K562 (cell line): ENCODE measurements around the gene TAF3. TPM values are rescaled to one million over a fixed set of nuclear protein-coding genes. Genes with fewer than 3 reads are reported as not detected.

ENCODE experiments used
- ATAC-seq: fragments of 200-7000 bp; cut with Tn5 transposase; 3 replicates; pipeline ENCODE4 v1.9.1; 2020; ENCODE audit warnings: moderate library complexity
- BruUV-seq: library from RNA; stranded (reverse); fragments of 400-500 nt; replicated peaks from 2 replicates; lab custom pipeline; 2021; lab: Mats Ljungman, UMichigan
- CTCF ChIA-PET: fragments of 300-600 bp; formaldehyde crosslinking; extraction: SDS; loops from one replicate; lab custom pipeline; 2021; ENCODE audit warnings: low intra/inter-chr PET ratio; lab: Yijun Ruan, JAX
- POLR2A ChIA-PET: fragments of 300-600, 350-650 bp; sonication (Branson Sonifier 250); formaldehyde crosslinking; extraction: SDS; loops from one replicate; lab custom pipeline; 2021; ENCODE audit warnings: antibody characterized with exemption, inconsistent platforms; lab: Yijun Ruan, JAX
- DNase-seq, 4 experiments: peaks; one replicate each; pipeline versions ENCODE4 v3.0.0 to v3.0.0-alpha.2; 2011 to 2018; ENCODE audit warnings: low spot score in 3 of 4, mixed read lengths in 3 of 4; ENCODE audit errors: extremely low read depth in 1 of 4
- FAIRE-seq: peaks from 2 replicates; lab custom pipeline; 2011; peaks lifted over from hg19 to GRCh38; lab: Jason Lieb, UNC
- H2AFZ ChIP-seq: 2 replicates; pipeline ENCODE4 v1.6.0; 2011; ENCODE audit warnings: low read depth, low read length, control low read depth, inconsistent platforms
- H3K27ac ChIP-seq: fragments of 200-600 bp; 3 replicates; pipeline ENCODE4 v1.8.0; 2011; ENCODE audit warnings: low read depth, mild to moderate bottlenecking, control low read depth, inconsistent platforms, low read length, moderate library complexity, mixed read lengths; ENCODE audit errors: extremely low read depth
- H3K27me3 ChIP-seq, 2 experiments: fragments of 300-600 bp in 1 of 2; 2 replicates in 1 of 2; 3 replicates in 1 of 2; pipeline versions ENCODE4 v1.6.0 to v1.8.0; 2011; ENCODE audit warnings: inconsistent platforms in 2 of 2, low read length in 2 of 2, mild to moderate bottlenecking in 1 of 2, mixed read lengths in 1 of 2, moderate library complexity in 1 of 2; ENCODE audit not compliant: control insufficient read depth in 2 of 2, insufficient read depth in 2 of 2
- H3K36me3 ChIP-seq: fragments of 300-600 bp; 3 replicates; pipeline ENCODE4 v1.8.0; 2011; ENCODE audit warnings: mild to moderate bottlenecking, low read length, inconsistent platforms; ENCODE audit not compliant: control insufficient read depth, insufficient read depth
- H3K4me1 ChIP-seq, 2 experiments: fragments of 200-600 bp in 1 of 2; replicated peaks in 1 of 2; 2 replicates in 1 of 2; 3 replicates in 1 of 2; pipeline versions ENCODE4 v1.5.1 to v1.8.0; 2011; ENCODE audit warnings: inconsistent platforms in 2 of 2, low read length in 2 of 2, mild to moderate bottlenecking in 1 of 2, mixed read lengths in 1 of 2, moderate library complexity in 1 of 2; ENCODE audit not compliant: control insufficient read depth in 2 of 2, insufficient read depth in 2 of 2
- H3K4me2 ChIP-seq: 2 replicates; pipeline ENCODE4 v1.6.1; 2011; ENCODE audit warnings: low read length, control low read depth, inconsistent platforms, mixed read lengths; ENCODE audit not compliant: insufficient read depth
- H3K4me3 ChIP-seq: fragments of 200-600 bp; sonication (generic), shearing (Covaris generic); 2 replicates; pipeline ENCODE4 v1.5.1; 2016; ENCODE audit warnings: control low read depth, inconsistent platforms
- H3K79me2 ChIP-seq: fragments of 200-600 bp; 3 replicates; pipeline ENCODE4 v1.8.0; 2011; ENCODE audit warnings: low read length, inconsistent platforms; ENCODE audit not compliant: control insufficient read depth, insufficient read depth
- H3K9ac ChIP-seq, 2 experiments: 2 replicates each; pipeline versions ENCODE4 v1.6.0 to v1.6.1; 2011; ENCODE audit warnings: low read depth in 2 of 2, low read length in 2 of 2, control low read depth in 1 of 2, inconsistent platforms in 1 of 2, mild to moderate bottlenecking in 1 of 2, mixed read lengths in 1 of 2; ENCODE audit not compliant: insufficient read depth in 1 of 2
- H3K9me1 ChIP-seq: one replicate; pipeline ENCODE4 v1.6.0; 2011; ENCODE audit warnings: inconsistent platforms, mild to moderate bottlenecking, low read length, moderate library complexity; ENCODE audit not compliant: control insufficient read depth, insufficient read depth
- H3K9me3 ChIP-seq: replicated peaks from 2 replicates; pipeline ENCODE4 v1.5.1; 2011; ENCODE audit warnings: low read depth, low read length, inconsistent platforms; ENCODE audit not compliant: control insufficient read depth, insufficient read depth
- H4K20me1 ChIP-seq: replicated peaks from 2 replicates; pipeline ENCODE4 v1.6.1; 2011; ENCODE audit warnings: low read length, inconsistent platforms, mixed read lengths; ENCODE audit not compliant: control insufficient read depth, insufficient read depth
- BRCA1 ChIP-seq, 2 experiments: fragments of 450-650 bp in 1 of 2; sonication (generic) in 1 of 2; formaldehyde crosslinking in 1 of 2; IDR thresholded peaks; 2 replicates each; pipeline versions ENCODE4 v1.5.0 to v1.6.1; 2017 to 2020; ENCODE audit warnings: mild to moderate bottlenecking in 1 of 2, missing genetic modification reagents in 1 of 2
- JUND ChIP-seq, 2 experiments: IDR thresholded peaks; 2 replicates in 1 of 2; 3 replicates in 1 of 2; pipeline ENCODE4 v1.6.1; 2011; ENCODE audit warnings: borderline replicate concordance in 2 of 2, low read depth in 2 of 2, low read length in 2 of 2, improper control_type of control experiment in 1 of 2, missing biosample characterization in 1 of 2, missing genetic modification characterization in 1 of 2, missing genetic modification reagents in 1 of 2
- KHSRP ChIP-seq: fragments of 450-650 bp; IDR thresholded peaks from 2 replicates; pipeline ENCODE4 v1.6.1; 2017
- LARP7 ChIP-seq: fragments of 450-650 bp; IDR thresholded peaks from 2 replicates; pipeline ENCODE4 v1.6.1; 2016
- MEF2A ChIP-seq: IDR thresholded peaks from 2 replicates; pipeline ENCODE4 v1.6.1; 2011; ENCODE audit warnings: low read depth, mild to moderate bottlenecking, low read length, moderate library complexity; ENCODE audit not compliant: control insufficient read depth
- NUFIP1 ChIP-seq: fragments of 450-650 bp; IDR thresholded peaks from 2 replicates; pipeline ENCODE4 v1.6.1; 2018; ENCODE audit not compliant: partially characterized antibody
- RBBP5 ChIP-seq: fragments of 200-600 bp; sonication (generic); IDR thresholded peaks from 2 replicates; pipeline ENCODE4 v1.6.1; 2012; ENCODE audit warnings: borderline replicate concordance, mild to moderate bottlenecking, low read length, control low read depth, inconsistent platforms; ENCODE audit not compliant: insufficient read depth, poor library complexity, severe bottlenecking
- SMAD1 ChIP-seq: fragments of 150-350 bp; IDR thresholded peaks from 2 replicates; pipeline ENCODE4 v1.6.1; 2014; ENCODE audit warnings: low read length, low read depth; ENCODE audit not compliant: partially characterized antibody
- SREBF2 ChIP-seq: sonication (generic); formaldehyde crosslinking; IDR thresholded peaks from 2 replicates; pipeline ENCODE4 v1.4.0; 2020; ENCODE audit warnings: mild to moderate bottlenecking, missing genetic modification reagents
- XRCC3 ChIP-seq: fragments of 450-650 bp; IDR thresholded peaks from 2 replicates; pipeline ENCODE4 v1.6.1; 2017; ENCODE audit warnings: mild to moderate bottlenecking, moderate library complexity
- ZFPM2 ChIP-seq: fragments of 250-450 bp; sonication (Bioruptor Pico); IDR thresholded peaks from 2 replicates; pipeline ENCODE4 v1.5.1; 2022; ENCODE audit warnings: mild to moderate bottlenecking
- ZNF384 ChIP-seq: IDR thresholded peaks from 2 replicates; pipeline ENCODE4 v1.6.1; 2012; ENCODE audit warnings: low read depth, low read length, improper control_type of control experiment
- ZNF699 ChIP-seq: fragments of 250-450 bp; sonication (Bioruptor Pico); IDR thresholded peaks from 2 replicates; pipeline ENCODE4 v1.8.0; 2021; ENCODE audit warnings: mild to moderate bottlenecking, moderate library complexity; ENCODE audit not compliant: insufficient replicate concordance
- ZNF717 ChIP-seq: fragments of 250-450 bp; sonication (Bioruptor Pico); IDR thresholded peaks from 2 replicates; pipeline ENCODE4 v1.5.0; 2021
- WGBS: fragments of 100-300 bp; shearing (Covaris generic); methylation state at CpG from one replicate; pipeline ENCODE4 v1.1.6; 2016; ENCODE audit warnings: low coverage, mixed read lengths; ENCODE audit not compliant: insufficient coverage; ENCODE audit errors: missing lambda C conversion rate; 5-methylcytosine and 5-hydroxymethylcytosine counted together
- in situ Hi-C: fragments of 300-500 bp; cut with MboI; formaldehyde crosslinking; loops from 4 replicates; pipeline ENCODE4 v1.15.0; 2018; ENCODE audit warnings: inconsistent platforms, mixed read lengths
- intact Hi-C: fragments of 100-400 bp; cut with micrococcal nuclease; formaldehyde crosslinking; loops from 2 replicates; pipeline ENCODE4 v1.14.2; 2022
- polyA plus RNA-seq, 8 experiments: library from polyadenylated mRNA; depleted of rRNA in 4 of 8; stranded (reverse) in 5 of 8; unstranded in 3 of 8; fragments of >200 nt; fragmentation: Nextera tagmentation in 2 of 8; fragmentation: Illumina TruSeq in 1 of 8; extraction: Ambion mirVana in 2 of 8; extraction: Trizol in 1 of 8; gene quantifications; 2 replicates each; pipeline versions ENCODE4 v1.2.1 to v1.2.3, GENCODE V29; 2011 to 2014; ENCODE audit warnings: inconsistent platforms in 1 of 8, missing spikeins in 1 of 8
- total RNA-seq, 7 experiments: library from RNA; depleted of rRNA in 6 of 7; stranded (reverse); fragments of >200 nt in 6 of 7; fragmentation: Illumina TruSeq in 2 of 7; extraction: Trizol in 2 of 7; gene quantifications; 2 replicates each; pipeline versions ENCODE4 v1.2.1 to v1.2.3, GENCODE V29; 2011 to 2021; ENCODE audit warnings: low replicate concordance in 1 of 7
- TF ChIP-seq, protein P1 (sequence below): sonication (generic); formaldehyde crosslinking; IDR thresholded peaks from 2 replicates; pipeline ENCODE4 v1.8.1; 2023; ENCODE audit warnings: mild to moderate bottlenecking, missing genetic modification reagents
- TF ChIP-seq, protein P2 (sequence below): fragments of 450-650 bp; IDR thresholded peaks from 2 replicates; pipeline ENCODE4 v1.7.1; 2018; ENCODE audit warnings: mild to moderate bottlenecking, low read depth; ENCODE audit not compliant: partially characterized antibody

Gene TAF3
- total and polyA plus RNA-seq, 9 of the 15 experiments (the other 6 are each of a cell fraction or from before 2014, with no cell fraction given): 1.5 to 9.9 (median 4.1) TPM

DNA sequence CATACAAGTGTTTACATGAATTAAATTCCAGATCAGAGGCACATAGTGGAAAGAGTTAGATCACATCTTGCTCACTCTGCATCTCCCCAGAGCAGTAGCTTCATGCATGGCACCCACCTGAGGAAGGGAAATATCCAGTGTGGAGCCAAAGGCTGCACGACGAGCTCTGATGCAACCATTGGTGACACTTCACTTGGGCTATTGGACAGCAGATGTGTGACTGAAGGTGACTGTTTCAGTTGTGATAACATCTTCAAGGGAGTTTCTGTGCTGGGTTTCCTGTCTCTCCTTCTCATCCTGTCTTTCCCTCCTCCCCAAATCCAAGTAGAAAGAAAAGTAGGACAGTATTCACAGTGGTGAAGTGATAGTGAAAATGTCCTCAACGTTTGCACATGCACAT is 115.0 kb downstream of the TAF3 start:
- Histone ChIP-seq H3K9ac (no peak overlapping the region), H3K9me3 (no peaks in the 10 kb centered on the region), H3K4me1 (peaks cover 3 to 30% of the 10 kb centered on the region in 2 experiments; a peak in 3 of 5 replicates), H3K9me1 (peaks cover 4% of the 10 kb centered on the region), H3K36me3 (no peaks in the 10 kb centered on the region), H3K27ac (no peak overlapping the region), H3K4me2 (peak overlapping the region; percentile 31; the same call in 1 of the 2 replicates), H3K79me2 (no peaks in the 10 kb centered on the region; the same call in 2 of the 3 replicates), H3K4me3 (no peak overlapping the region), H4K20me1 (no peaks in the 10 kb centered on the region), H2AFZ (no peak overlapping the region), H3K27me3 (no peaks in the 10 kb centered on the region)
- DNase-seq: peak in 2 of 4 experiments; percentile 17 to 36
- 4% methylated on average over 3 of the region's 3 CpGs for WGBS
- intact Hi-C loops (no loop called here), in situ Hi-C loops (no loop called here)
- ATAC-seq: peak; percentile 89
- FAIRE-seq: peak; percentile 19
- no TSS peak for BruUV-seq
- POLR2A ChIA-PET: interaction anchor here (0.9 to 1.6 kb wide), 4 partner anchors 10 to 182 kb away, joined by 3 to 4 read pairs (median 4); no protein-coding TSS in a partner anchor
- CTCF ChIA-PET: no interaction called here
- TF ChIP-seq NUFIP1 (no peak), SMAD1 (no peak), JUND (IDR thresholded peaks at IDR 0.05; ENCODE audit: borderline replicate concordance, low read depth, low read length) (peak; percentile 59; the same call in 1 of the 2 replicates), JUND (tag; IDR thresholded peaks at IDR 0.05; ENCODE audit: borderline replicate concordance, low read depth, low read length) (no peak; the same call in 2 of the 3 replicates), LARP7 (no peak), ZNF717 (CRISPR knock-in tag) (no peak), ZNF699 (CRISPR knock-in tag) (no peak), BRCA1 (IDR thresholded peaks at IDR 0.05) (no peak), BRCA1 (CRISPR knock-in tag; IDR thresholded peaks at IDR 0.05) (no peak), ZNF384 (no peak), SREBF2 (CRISPR knock-in tag) (no peak), RBBP5 (no peak), XRCC3 (no peak), ZFPM2 (CRISPR knock-in tag) (no peak), MEF2A (no peak), KHSRP (no peak)
- TF ChIP-seq, protein P1, sequence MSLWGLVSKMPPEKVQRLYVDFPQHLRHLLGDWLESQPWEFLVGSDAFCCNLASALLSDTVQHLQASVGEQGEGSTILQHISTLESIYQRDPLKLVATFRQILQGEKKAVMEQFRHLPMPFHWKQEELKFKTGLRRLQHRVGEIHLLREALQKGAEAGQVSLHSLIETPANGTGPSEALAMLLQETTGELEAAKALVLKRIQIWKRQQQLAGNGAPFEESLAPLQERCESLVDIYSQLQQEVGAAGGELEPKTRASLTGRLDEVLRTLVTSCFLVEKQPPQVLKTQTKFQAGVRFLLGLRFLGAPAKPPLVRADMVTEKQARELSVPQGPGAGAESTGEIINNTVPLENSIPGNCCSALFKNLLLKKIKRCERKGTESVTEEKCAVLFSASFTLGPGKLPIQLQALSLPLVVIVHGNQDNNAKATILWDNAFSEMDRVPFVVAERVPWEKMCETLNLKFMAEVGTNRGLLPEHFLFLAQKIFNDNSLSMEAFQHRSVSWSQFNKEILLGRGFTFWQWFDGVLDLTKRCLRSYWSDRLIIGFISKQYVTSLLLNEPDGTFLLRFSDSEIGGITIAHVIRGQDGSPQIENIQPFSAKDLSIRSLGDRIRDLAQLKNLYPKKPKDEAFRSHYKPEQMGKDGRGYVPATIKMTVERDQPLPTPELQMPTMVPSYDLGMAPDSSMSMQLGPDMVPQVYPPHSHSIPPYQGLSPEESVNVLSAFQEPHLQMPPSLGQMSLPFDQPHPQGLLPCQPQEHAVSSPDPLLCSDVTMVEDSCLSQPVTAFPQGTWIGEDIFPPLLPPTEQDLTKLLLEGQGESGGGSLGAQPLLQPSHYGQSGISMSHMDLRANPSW (CRISPR knock-in tag): no peak
- TF ChIP-seq, protein P2, sequence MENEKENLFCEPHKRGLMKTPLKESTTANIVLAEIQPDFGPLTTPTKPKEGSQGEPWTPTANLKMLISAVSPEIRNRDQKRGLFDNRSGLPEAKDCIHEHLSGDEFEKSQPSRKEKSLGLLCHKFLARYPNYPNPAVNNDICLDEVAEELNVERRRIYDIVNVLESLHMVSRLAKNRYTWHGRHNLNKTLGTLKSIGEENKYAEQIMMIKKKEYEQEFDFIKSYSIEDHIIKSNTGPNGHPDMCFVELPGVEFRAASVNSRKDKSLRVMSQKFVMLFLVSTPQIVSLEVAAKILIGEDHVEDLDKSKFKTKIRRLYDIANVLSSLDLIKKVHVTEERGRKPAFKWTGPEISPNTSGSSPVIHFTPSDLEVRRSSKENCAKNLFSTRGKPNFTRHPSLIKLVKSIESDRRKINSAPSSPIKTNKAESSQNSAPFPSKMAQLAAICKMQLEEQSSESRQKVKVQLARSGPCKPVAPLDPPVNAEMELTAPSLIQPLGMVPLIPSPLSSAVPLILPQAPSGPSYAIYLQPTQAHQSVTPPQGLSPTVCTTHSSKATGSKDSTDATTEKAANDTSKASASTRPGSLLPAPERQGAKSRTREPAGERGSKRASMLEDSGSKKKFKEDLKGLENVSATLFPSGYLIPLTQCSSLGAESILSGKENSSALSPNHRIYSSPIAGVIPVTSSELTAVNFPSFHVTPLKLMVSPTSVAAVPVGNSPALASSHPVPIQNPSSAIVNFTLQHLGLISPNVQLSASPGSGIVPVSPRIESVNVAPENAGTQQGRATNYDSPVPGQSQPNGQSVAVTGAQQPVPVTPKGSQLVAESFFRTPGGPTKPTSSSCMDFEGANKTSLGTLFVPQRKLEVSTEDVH: no peak
